ENCODE data around the gene UBAP1. TPM values are rescaled to one million over a fixed set of nuclear protein-coding genes. Genes with fewer than 3 reads are reported as not detected.
A peak's percentile ranks its signal among the peaks of the same experiment; 100 is the strongest.

Gene UBAP1
- total and polyA plus RNA-seq, 2 of the 4 experiments (the other 2 are of a cell fraction), result 30.6 to 37.0 TPM

- Histone ChIP-seq H3K27me3 (ENCODE audit: control insufficient read depth, insufficient read depth, low read length) (no peaks in the 10 kb centered on the region), H3K4ac (ENCODE audit: low read depth, low read length) (no peak overlapping the region), H3K18ac (ENCODE audit: low read depth, low read length) (no peak overlapping the region), H4K5ac (ENCODE audit: low read depth, low read length) (no peak overlapping the region), H2AK9ac (replicated peaks; ENCODE audit: low read depth, low read length, poor library complexity) (peak overlapping the region; percentile 76), H2AK5ac (ENCODE audit: low read depth, low read length) (no peak overlapping the region), H2BK20ac (ENCODE audit: low read depth, low read length) (no peak overlapping the region), H3K14ac (replicated peaks; ENCODE audit: low read depth, low read length) (no peak overlapping the region), H3K23ac (ENCODE audit: low read depth, low read length) (no peak overlapping the region), H3K4me3 (ENCODE audit: insufficient read depth, low read depth, low read length) (no peak overlapping the region), H2BK120ac (ENCODE audit: low read depth, low read length) (no peak overlapping the region), H3K9ac (ENCODE audit: low read depth, low read length) (no peak overlapping the region), H2AFZ (replicated peaks; ENCODE audit: low read length, poor library complexity) (no peak overlapping the region), H4K20me1 (ENCODE audit: insufficient read depth, low read length) (peaks cover 72% of the 10 kb centered on the region), H4K8ac (ENCODE audit: low read depth in 2 of 2, low read length in 2 of 2) (no peak overlapping the region), H3K9me3 (ENCODE audit: control insufficient read depth, insufficient read depth, low read length) (no peaks in the 10 kb centered on the region), H2BK15ac (ENCODE audit: low read depth, low read length) (no peak overlapping the region), H2BK5ac (ENCODE audit: low read depth, low read length, poor library complexity, severe bottlenecking) (no peak overlapping the region), H3K4me2 (ENCODE audit: low read depth, low read length) (no peak overlapping the region), H3K9me1 (ENCODE audit: insufficient read depth, low read length) (peaks cover 19% of the 10 kb centered on the region), H3K56ac (ENCODE audit: extremely low read depth, insufficient read depth, low read length) (no peak overlapping the region), H3K79me1 (ENCODE audit: low read depth in 1 of 2, low read length in 2 of 2) (peaks cover 20 to 64% of the 10 kb centered on the region in 2 experiments; a peak in 3 of 4 replicates), H3K36me3 (ENCODE audit: control insufficient read depth, insufficient read depth, low read length) (peaks cover 8% of the 10 kb centered on the region), H3K4me1 (ENCODE audit: control insufficient read depth, insufficient read depth, low read length) (peaks cover 4% of the 10 kb centered on the region; the same call in 1 of the 2 replicates), H4K91ac (ENCODE audit: insufficient read depth, low read depth, low read length) (no peak overlapping the region), H3K27ac (ENCODE audit: insufficient read depth, low read length) (no peak overlapping the region)
- in situ Hi-C loops (cut with MboI; ENCODE audit: low sequenced_read_pairs) (no loop called here), dilution Hi-C loops (cut with HindIII; ENCODE audit: low sequenced_read_pairs, unreplicated experiment) (no loop called here), intact Hi-C loops (cut with micrococcal nuclease) (no loop called here)
- 92% methylated on average over 2 of the region's 6 CpGs; no CpG with 5 or more reads in 1 of the 2 experiments for WGBS, 2 experiments (ENCODE audit: extremely low coverage in 2 of 2, insufficient read length in 1 of 2)
- CTCF ChIA-PET, result no interaction called here
- TF ChIP-seq ELK1 (IDR thresholded peaks at IDR 0.05; ENCODE audit: borderline replicate concordance, low read depth, low read length), result no peak
- TF ChIP-seq CTCF (conservative IDR thresholded peaks at IDR 0.05; ENCODE audit: low read depth, low read length), result no peak
- no peak for TF ChIP-seq CEBPB (IDR thresholded peaks at IDR 0.05; ENCODE audit: low read depth, low read length)
- no peak for TF ChIP-seq FOS (IDR thresholded peaks at IDR 0.05; ENCODE audit: low read depth, low read length)
- TF ChIP-seq MXI1 (IDR thresholded peaks at IDR 0.05; ENCODE audit: borderline replicate concordance, low read depth, low read length), result no peak
- POLR2A ChIA-PET (ENCODE audit: unreplicated experiment), result no interaction called here
- BruUV-seq (replicated peaks), result no TSS peak
- DNase-seq (no peak), ATAC-seq (ENCODE audit: low read depth) (no peak)
These were observed 19.2 kb downstream of the UBAP1 start for GRCh38 chr9:34197756-34198711.

Data from IMR-90 (cell line).